ENCODE data around the gene PHLPP1. TPM values are rescaled to one million over a fixed set of nuclear protein-coding genes. Genes with fewer than 3 reads are reported as not detected.

The PHLPP1 gene
- total RNA-seq, 4 donors from 2014 or later, result 28.1 to 56.6 (median 37.1) TPM

GRCh38 chr18:62885804-62886203 lies 170.5 kb downstream of the PHLPP1 start:
- H3K9me3 ChIP-seq, result no peaks in the 10 kb centered on the region
- peaks cover 3% of the 10 kb centered on the region for H3K4me1 ChIP-seq
- 77% methylated on average over 3 of the region's 3 CpGs for WGBS
- H3K27me3 ChIP-seq, result no peaks in the 10 kb centered on the region
- no peak for DNase-seq (ENCODE audit: low spot score in 2 of 2)
- no peaks in the 10 kb centered on the region for H3K36me3 ChIP-seq
- no peak overlapping the region for H3K4me3 ChIP-seq
- H3K27ac ChIP-seq, result no peak overlapping the region
- TF ChIP-seq POLR2A (IDR thresholded peaks at IDR 0.05), result no peak
- no peak for TF ChIP-seq EP300 (IDR thresholded peaks at IDR 0.05)
- no peak for TF ChIP-seq CTCF (IDR thresholded peaks at IDR 0.05)
- TF ChIP-seq POLR2AphosphoS5 (IDR thresholded peaks at IDR 0.05), result no peak

GRCh38 chr18:62894681-62895390 lies 179.5 kb downstream of the PHLPP1 start:
- H3K27ac ChIP-seq, result no peak overlapping the region
- 67% methylated on average over 6 of the region's 6 CpGs for WGBS
- no peak for TF ChIP-seq POLR2A (IDR thresholded peaks at IDR 0.05)
- no peak for TF ChIP-seq CTCF (IDR thresholded peaks at IDR 0.05)
- TF ChIP-seq POLR2AphosphoS5 (IDR thresholded peaks at IDR 0.05), result no peak
- no peak for TF ChIP-seq EP300 (IDR thresholded peaks at IDR 0.05)

DNA sequence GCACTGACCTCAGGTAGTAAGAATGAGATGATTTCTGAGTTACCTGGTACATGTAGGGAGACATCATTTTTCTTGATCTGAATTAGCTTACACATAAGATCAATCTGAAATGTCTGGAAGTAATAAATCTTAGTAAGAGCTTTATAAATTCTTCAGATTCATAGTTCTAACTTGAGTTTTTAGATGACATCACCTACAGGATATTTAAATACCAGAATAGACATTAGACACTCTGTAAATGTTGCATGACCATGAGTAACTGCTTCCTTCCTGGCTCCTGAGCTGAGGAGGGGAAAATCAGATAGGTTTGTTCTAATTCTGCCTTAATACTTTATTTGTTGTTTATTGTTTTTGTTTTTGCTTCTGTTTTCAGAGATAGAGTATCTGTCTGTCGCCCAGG lies 181.8 kb downstream of the PHLPP1 start:
- 91% methylated on average over 1 of the region's 1 CpG for WGBS
- H3K27me3 ChIP-seq, result no peaks in the 10 kb centered on the region
- no peaks in the 10 kb centered on the region for H3K9me3 ChIP-seq
- no peak for DNase-seq (ENCODE audit: low spot score in 2 of 2)
- peaks cover 36% of the 10 kb centered on the region for H3K36me3 ChIP-seq
- H3K4me3 ChIP-seq, result no peak overlapping the region
- no peaks in the 10 kb centered on the region for H3K4me1 ChIP-seq
- TF ChIP-seq POLR2A (IDR thresholded peaks at IDR 0.05), result no peak
- no peak for TF ChIP-seq EP300 (IDR thresholded peaks at IDR 0.05)
- no peak for TF ChIP-seq POLR2AphosphoS5 (IDR thresholded peaks at IDR 0.05)
- TF ChIP-seq CTCF (IDR thresholded peaks at IDR 0.05), result no peak
- no peak overlapping the region for H3K27ac ChIP-seq

More at GRCh38 chr18:62894681-62895390, 179.5 kb downstream of the PHLPP1 start:
- Histone ChIP-seq H3K9me3 (no peaks in the 10 kb centered on the region), H3K4me3 (no peak overlapping the region), H3K4me1 (no peaks in the 10 kb centered on the region), H3K36me3 (peaks cover 33% of the 10 kb centered on the region), H3K27me3 (no peaks in the 10 kb centered on the region)
- no peak for DNase-seq (ENCODE audit: low spot score in 2 of 2)

GRCh38 chr18:62898359-62898758 lies 183.0 kb downstream of the PHLPP1 start:
- H3K27ac ChIP-seq, result no peak overlapping the region
- H3K9me3 ChIP-seq, result no peaks in the 10 kb centered on the region
- no peak overlapping the region for H3K4me3 ChIP-seq
- TF ChIP-seq EP300 (IDR thresholded peaks at IDR 0.05), result no peak
- no peak for TF ChIP-seq POLR2A (IDR thresholded peaks at IDR 0.05)
- no peak for TF ChIP-seq POLR2AphosphoS5 (IDR thresholded peaks at IDR 0.05)
- TF ChIP-seq CTCF (IDR thresholded peaks at IDR 0.05), result no peak
- H3K4me1 ChIP-seq, result no peaks in the 10 kb centered on the region
- no peaks in the 10 kb centered on the region for H3K27me3 ChIP-seq
- DNase-seq (ENCODE audit: low spot score in 2 of 2), result no peak
- 98% methylated on average over 2 of the region's 2 CpGs for WGBS
- peaks cover 37% of the 10 kb centered on the region for H3K36me3 ChIP-seq

DNA sequence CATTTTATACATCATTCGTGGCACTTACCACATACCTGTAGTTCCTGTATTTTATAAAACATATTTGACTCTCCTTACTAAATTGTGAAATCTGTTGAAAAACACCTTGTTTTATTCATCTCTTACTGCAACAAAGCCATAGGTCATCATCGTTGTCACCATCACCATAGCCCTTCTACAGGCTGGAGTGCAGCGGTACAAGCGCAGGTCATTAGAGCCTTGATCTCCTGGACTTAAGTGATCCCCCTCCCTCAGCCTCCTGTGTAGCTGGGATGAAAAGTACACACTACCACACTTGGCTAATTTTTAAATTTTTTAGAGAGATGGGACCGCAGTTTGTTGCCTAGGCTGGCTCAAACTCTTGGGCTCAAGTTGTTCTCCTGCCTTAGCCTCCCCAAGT lies 184.2 kb downstream of the PHLPP1 start:
- no peak for DNase-seq (ENCODE audit: low spot score in 2 of 2)
- Histone ChIP-seq H3K9me3 (no peaks in the 10 kb centered on the region), H3K27me3 (no peaks in the 10 kb centered on the region), H3K4me3 (no peak overlapping the region), H3K36me3 (peaks cover 48% of the 10 kb centered on the region), H3K27ac (no peak overlapping the region), H3K4me1 (no peaks in the 10 kb centered on the region)
- TF ChIP-seq EP300 (IDR thresholded peaks at IDR 0.05) (no peak), CTCF (IDR thresholded peaks at IDR 0.05) (no peak), POLR2A (IDR thresholded peaks at IDR 0.05) (no peak), POLR2AphosphoS5 (IDR thresholded peaks at IDR 0.05) (no peak)
- WGBS, result 95% methylated on average over 5 of the region's 5 CpGs

Measured in suprapubic skin (tissue), 4 donors.